GM12872 (cell line): ENCODE results near the gene FMO2.

Source experiments
- CTCF ChIP-seq: IDR thresholded peaks from 3 replicates; pipeline ENCODE4 v1.5.1; 2011; ENCODE audit warnings: low read depth, mild to moderate bottlenecking, low read length, moderate library complexity; ENCODE audit not compliant: insufficient read depth

FMO2 gene

GRCh38 chr1:171174560-171175294, 10.4 kb upstream of the FMO2 start:
- TF ChIP-seq CTCF, result no peak

GRCh38 chr1:171177261-171177660, 7.8 kb upstream of the FMO2 start:
- no peak for TF ChIP-seq CTCF

- TF ChIP-seq CTCF, result no peak
Measured at GRCh38 chr1:171179318-171180227, 5.5 kb upstream of the FMO2 start.

- no peak for TF ChIP-seq CTCF
Measured at GRCh38 chr1:171180670-171181069, 4.4 kb upstream of the FMO2 start.

GRCh38 chr1:171188388-171189266, 3.5 kb downstream of the FMO2 start:
- TF ChIP-seq CTCF, result peak; percentile 75

GRCh38 chr1:171191992-171192391, 6.9 kb downstream of the FMO2 start:
- no peak for TF ChIP-seq CTCF

GRCh38 chr1:171195767-171196166, 10.7 kb downstream of the FMO2 start:
- TF ChIP-seq CTCF, result no peak
